OCI-LY1 (cell line): ENCODE results near the gene UTS2B.

Experiments
- H2AFZ ChIP-seq: fragments of 200-600 bp; sonication (generic), shearing (Covaris generic); 2 replicates; pipeline ENCODE4 v1.6.0; 2014; ENCODE audit warnings: antibody characterized with exemption, mild to moderate bottlenecking, low read length
- H3F3A ChIP-seq: fragments of 200-600 bp; sonication (generic), shearing (Covaris generic); 2 replicates; pipeline ENCODE4 v1.6.0; 2014; ENCODE audit warnings: mild to moderate bottlenecking, antibody characterized with exemption, low read length, moderate library complexity; ENCODE audit not compliant: insufficient read depth
- H3K27ac ChIP-seq: fragments of 200-600 bp; sonication (generic); 2 replicates; pipeline ENCODE4 v1.5.1; 2014; ENCODE audit warnings: low read length, mixed run types, mild to moderate bottlenecking, low read depth; ENCODE audit not compliant: poor library complexity, severe bottlenecking
- H3K27me3 ChIP-seq: fragments of 200-600 bp; sonication (generic); 2 replicates; pipeline ENCODE4 v1.6.0; 2014; ENCODE audit warnings: antibody characterized with exemption, mild to moderate bottlenecking, low read length, moderate library complexity; ENCODE audit not compliant: insufficient read depth
- H3K36me3 ChIP-seq: fragments of 200-600 bp; sonication (generic); 2 replicates; pipeline ENCODE4 v1.6.1; 2014; ENCODE audit warnings: mild to moderate bottlenecking, antibody characterized with exemption, low read length, moderate library complexity, mixed read lengths; ENCODE audit not compliant: insufficient read depth
- H3K4me1 ChIP-seq: fragments of 200-600 bp; sonication (generic); 2 replicates; pipeline ENCODE4 v1.5.1; 2014; ENCODE audit warnings: mild to moderate bottlenecking, low read length, moderate library complexity; ENCODE audit not compliant: insufficient read depth, severe bottlenecking
- H3K4me2 ChIP-seq: fragments of 200-600 bp; sonication (generic), shearing (Covaris generic); 2 replicates; pipeline ENCODE4 v1.6.1; 2014; ENCODE audit warnings: low read length
- H3K4me3 ChIP-seq: fragments of 200-600 bp; sonication (generic); 2 replicates; pipeline ENCODE4 v1.5.1; 2014; ENCODE audit warnings: low read length, low read depth, mild to moderate bottlenecking, mixed read lengths; ENCODE audit not compliant: poor library complexity, severe bottlenecking
- H3K79me2 ChIP-seq: fragments of 200-600 bp; shearing (Covaris generic); 2 replicates; pipeline ENCODE4 v1.6.1; 2016; ENCODE audit warnings: mixed run types, low read length, mixed read lengths; ENCODE audit not compliant: insufficient read depth
- H3K9ac ChIP-seq: fragments of 200-600 bp; sonication (generic), shearing (Covaris generic); 2 replicates; pipeline ENCODE4 v1.6.1; 2014; ENCODE audit warnings: mild to moderate bottlenecking, low read length, mixed read lengths
- H3K9me2 ChIP-seq: fragments of 200-600 bp; sonication (generic), shearing (Covaris generic); 2 replicates; pipeline ENCODE4 v1.6.1; 2014; ENCODE audit warnings: low read depth, mild to moderate bottlenecking, low read length, mixed read lengths
- H3K9me3 ChIP-seq: fragments of 200-600 bp; shearing (Covaris generic); 2 replicates; pipeline ENCODE4 v1.6.1; 2014; ENCODE audit warnings: low read length, mixed read lengths
- H4K20me1 ChIP-seq: fragments of 200-600 bp; sonication (generic), shearing (Covaris generic); 2 replicates; pipeline ENCODE4 v1.6.0; 2016; ENCODE audit warnings: mild to moderate bottlenecking, low read length; ENCODE audit not compliant: insufficient read depth
- EZH2 ChIP-seq: fragments of 200-600 bp; sonication (generic), shearing (Covaris generic); IDR thresholded peaks from 2 replicates; pipeline ENCODE4 v1.8.0; 2017; ENCODE audit warnings: borderline replicate concordance, mixed run types, mild to moderate bottlenecking, antibody characterized with exemption, low read length, moderate library complexity, mixed read lengths
- TF ChIP-seq, protein P1 (sequence below): fragments of 200-600 bp; sonication (generic), shearing (Covaris generic); IDR thresholded peaks from 2 replicates; pipeline ENCODE4 v1.5.1; 2017; ENCODE audit warnings: mild to moderate bottlenecking, antibody characterized with exemption, low read length, moderate library complexity, mixed read lengths

The UTS2B gene

DNA sequence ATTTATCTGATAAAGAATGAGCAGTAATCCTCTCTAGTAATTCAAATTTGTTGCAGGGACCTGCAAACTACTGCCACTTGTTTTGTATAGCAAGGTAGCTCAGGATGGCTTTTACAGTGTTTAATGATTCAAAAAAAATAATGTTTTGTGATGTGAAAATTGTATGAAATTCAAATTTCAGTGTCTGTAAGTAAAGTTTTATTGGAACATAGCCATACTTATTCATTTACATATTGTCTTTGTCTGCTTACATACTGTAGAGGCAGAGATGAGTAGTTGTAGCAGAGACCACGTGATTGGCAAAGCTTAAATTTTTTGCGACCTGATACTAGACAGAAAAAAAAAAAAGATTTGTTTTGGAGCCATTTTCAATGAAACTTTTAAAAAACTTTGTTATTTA lies 6.5 kb upstream of the UTS2B start:
- Histone ChIP-seq H3K9me2 (no peaks in the 10 kb centered on the region), H3K79me2 (no peaks in the 10 kb centered on the region), H3K9me3 (no peaks in the 10 kb centered on the region), H3K4me1 (no peaks in the 10 kb centered on the region), H3K27ac (no peak overlapping the region), H3K27me3 (no peaks in the 10 kb centered on the region), H3K36me3 (no peaks in the 10 kb centered on the region), H3K4me3 (no peak overlapping the region), H4K20me1 (no peaks in the 10 kb centered on the region), H3K4me2 (no peak overlapping the region), H3K9ac (no peak overlapping the region), H3F3A (no peaks in the 10 kb centered on the region), H2AFZ (no peak overlapping the region)
- TF ChIP-seq EZH2 = no peak
- TF ChIP-seq, protein P1, sequence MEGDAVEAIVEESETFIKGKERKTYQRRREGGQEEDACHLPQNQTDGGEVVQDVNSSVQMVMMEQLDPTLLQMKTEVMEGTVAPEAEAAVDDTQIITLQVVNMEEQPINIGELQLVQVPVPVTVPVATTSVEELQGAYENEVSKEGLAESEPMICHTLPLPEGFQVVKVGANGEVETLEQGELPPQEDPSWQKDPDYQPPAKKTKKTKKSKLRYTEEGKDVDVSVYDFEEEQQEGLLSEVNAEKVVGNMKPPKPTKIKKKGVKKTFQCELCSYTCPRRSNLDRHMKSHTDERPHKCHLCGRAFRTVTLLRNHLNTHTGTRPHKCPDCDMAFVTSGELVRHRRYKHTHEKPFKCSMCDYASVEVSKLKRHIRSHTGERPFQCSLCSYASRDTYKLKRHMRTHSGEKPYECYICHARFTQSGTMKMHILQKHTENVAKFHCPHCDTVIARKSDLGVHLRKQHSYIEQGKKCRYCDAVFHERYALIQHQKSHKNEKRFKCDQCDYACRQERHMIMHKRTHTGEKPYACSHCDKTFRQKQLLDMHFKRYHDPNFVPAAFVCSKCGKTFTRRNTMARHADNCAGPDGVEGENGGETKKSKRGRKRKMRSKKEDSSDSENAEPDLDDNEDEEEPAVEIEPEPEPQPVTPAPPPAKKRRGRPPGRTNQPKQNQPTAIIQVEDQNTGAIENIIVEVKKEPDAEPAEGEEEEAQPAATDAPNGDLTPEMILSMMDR = no peak

DNA sequence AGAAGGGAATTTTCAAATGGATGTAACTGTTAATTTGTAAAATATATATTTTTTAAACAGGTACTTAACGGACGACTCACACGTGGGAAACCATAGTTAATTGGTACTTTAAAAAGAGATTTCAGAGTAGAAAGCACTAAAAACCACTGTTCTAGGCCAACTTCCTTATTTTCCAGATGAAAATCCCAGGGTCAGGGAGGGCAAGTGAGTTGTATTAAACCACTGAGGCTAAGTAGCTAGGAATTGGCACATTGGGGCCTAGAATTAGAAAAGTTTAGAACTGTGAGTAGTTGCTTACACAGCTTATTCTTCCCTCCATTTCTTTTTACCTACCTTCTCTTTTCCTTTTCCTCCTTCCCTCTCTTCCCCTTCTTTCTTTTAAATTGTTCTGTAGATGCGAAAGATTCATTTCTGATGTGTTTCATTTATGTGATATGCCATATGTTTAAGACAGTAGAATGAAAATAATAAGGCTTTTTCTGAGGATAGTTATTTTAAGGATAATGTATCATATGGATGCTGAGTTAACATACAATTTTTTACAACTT lies 4.1 kb upstream of the UTS2B start:
- Histone ChIP-seq H3K4me3 (no peak overlapping the region), H3K9me2 (no peaks in the 10 kb centered on the region), H3K9me3 (no peaks in the 10 kb centered on the region), H3K79me2 (no peaks in the 10 kb centered on the region), H3K4me2 (no peak overlapping the region), H2AFZ (no peak overlapping the region), H3K9ac (no peak overlapping the region), H4K20me1 (no peaks in the 10 kb centered on the region), H3K36me3 (no peaks in the 10 kb centered on the region), H3F3A (no peaks in the 10 kb centered on the region), H3K27ac (no peak overlapping the region), H3K27me3 (no peaks in the 10 kb centered on the region), H3K4me1 (no peaks in the 10 kb centered on the region)
- TF ChIP-seq, protein P1 = no peak
- TF ChIP-seq EZH2 = no peak

DNA sequence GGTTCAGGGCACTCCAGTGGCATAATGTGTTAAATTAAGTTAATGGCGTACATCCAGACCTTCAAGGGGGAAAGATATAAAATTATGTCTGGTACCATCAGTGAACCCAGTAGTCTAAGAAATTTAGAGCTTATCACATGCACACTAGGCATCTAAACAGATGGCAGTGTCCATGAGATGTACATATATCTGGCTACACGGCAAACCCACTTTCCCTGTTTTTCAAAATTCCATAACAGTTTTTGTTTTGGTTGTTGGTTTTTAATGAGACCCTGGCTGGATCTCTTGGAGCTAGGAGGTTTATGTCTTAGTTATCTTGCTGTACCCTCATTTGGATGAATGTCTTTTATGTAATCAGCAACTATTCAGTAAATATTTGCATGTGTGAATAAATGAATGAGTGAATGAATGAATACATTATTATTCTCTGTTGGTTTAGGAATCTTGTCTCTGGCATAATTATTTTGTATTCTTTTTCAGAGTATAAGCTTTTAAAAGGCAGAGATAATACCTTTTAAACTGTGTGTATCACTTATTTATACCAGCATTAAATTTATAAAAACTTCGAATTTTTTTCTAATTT lies 3.1 kb upstream of the UTS2B start:
- no peaks in the 10 kb centered on the region for H4K20me1 ChIP-seq
- no peak overlapping the region for H3K9ac ChIP-seq
- no peaks in the 10 kb centered on the region for H3K4me1 ChIP-seq
- H3K27me3 ChIP-seq = no peaks in the 10 kb centered on the region
- no peak for TF ChIP-seq EZH2
- TF ChIP-seq, protein P1 = no peak
- H3K27ac ChIP-seq = no peak overlapping the region
- no peaks in the 10 kb centered on the region for H3F3A ChIP-seq
- no peak overlapping the region for H2AFZ ChIP-seq
- no peaks in the 10 kb centered on the region for H3K9me3 ChIP-seq
- no peaks in the 10 kb centered on the region for H3K9me2 ChIP-seq
- H3K36me3 ChIP-seq = no peaks in the 10 kb centered on the region
- no peaks in the 10 kb centered on the region for H3K79me2 ChIP-seq
- no peak overlapping the region for H3K4me2 ChIP-seq
- H3K4me3 ChIP-seq = no peak overlapping the region
